ENCODE measurements around the gene LRRC10.

DNA sequence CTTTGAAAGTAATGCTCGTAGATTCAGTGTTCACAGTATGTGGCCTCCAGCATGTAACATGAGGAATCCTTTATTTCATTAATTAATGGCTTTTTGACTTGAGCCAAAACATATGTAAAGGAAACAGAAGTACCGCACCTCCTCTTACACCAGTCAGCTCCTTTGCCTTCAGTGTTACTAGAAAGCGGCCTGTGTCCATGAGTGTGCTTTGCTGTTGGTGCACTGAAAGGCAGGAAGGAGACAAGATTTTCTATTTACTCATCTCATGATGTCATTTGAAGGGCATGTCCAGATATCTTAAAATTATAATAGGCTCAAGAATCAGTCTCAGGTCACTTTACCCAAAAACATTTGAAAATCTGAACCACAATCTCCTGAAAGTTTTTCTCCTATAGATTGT lies 35.4 kb downstream of the LRRC10 start:
- TF ChIP-seq, protein P1, sequence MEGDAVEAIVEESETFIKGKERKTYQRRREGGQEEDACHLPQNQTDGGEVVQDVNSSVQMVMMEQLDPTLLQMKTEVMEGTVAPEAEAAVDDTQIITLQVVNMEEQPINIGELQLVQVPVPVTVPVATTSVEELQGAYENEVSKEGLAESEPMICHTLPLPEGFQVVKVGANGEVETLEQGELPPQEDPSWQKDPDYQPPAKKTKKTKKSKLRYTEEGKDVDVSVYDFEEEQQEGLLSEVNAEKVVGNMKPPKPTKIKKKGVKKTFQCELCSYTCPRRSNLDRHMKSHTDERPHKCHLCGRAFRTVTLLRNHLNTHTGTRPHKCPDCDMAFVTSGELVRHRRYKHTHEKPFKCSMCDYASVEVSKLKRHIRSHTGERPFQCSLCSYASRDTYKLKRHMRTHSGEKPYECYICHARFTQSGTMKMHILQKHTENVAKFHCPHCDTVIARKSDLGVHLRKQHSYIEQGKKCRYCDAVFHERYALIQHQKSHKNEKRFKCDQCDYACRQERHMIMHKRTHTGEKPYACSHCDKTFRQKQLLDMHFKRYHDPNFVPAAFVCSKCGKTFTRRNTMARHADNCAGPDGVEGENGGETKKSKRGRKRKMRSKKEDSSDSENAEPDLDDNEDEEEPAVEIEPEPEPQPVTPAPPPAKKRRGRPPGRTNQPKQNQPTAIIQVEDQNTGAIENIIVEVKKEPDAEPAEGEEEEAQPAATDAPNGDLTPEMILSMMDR (tag by site-specific recombination; IDR thresholded peaks at IDR 0.05): no peak
- no peak for TF ChIP-seq KLF9 (tag by site-specific recombination; IDR thresholded peaks at IDR 0.05; ENCODE audit: low read depth)
- TF ChIP-seq, protein P2, sequence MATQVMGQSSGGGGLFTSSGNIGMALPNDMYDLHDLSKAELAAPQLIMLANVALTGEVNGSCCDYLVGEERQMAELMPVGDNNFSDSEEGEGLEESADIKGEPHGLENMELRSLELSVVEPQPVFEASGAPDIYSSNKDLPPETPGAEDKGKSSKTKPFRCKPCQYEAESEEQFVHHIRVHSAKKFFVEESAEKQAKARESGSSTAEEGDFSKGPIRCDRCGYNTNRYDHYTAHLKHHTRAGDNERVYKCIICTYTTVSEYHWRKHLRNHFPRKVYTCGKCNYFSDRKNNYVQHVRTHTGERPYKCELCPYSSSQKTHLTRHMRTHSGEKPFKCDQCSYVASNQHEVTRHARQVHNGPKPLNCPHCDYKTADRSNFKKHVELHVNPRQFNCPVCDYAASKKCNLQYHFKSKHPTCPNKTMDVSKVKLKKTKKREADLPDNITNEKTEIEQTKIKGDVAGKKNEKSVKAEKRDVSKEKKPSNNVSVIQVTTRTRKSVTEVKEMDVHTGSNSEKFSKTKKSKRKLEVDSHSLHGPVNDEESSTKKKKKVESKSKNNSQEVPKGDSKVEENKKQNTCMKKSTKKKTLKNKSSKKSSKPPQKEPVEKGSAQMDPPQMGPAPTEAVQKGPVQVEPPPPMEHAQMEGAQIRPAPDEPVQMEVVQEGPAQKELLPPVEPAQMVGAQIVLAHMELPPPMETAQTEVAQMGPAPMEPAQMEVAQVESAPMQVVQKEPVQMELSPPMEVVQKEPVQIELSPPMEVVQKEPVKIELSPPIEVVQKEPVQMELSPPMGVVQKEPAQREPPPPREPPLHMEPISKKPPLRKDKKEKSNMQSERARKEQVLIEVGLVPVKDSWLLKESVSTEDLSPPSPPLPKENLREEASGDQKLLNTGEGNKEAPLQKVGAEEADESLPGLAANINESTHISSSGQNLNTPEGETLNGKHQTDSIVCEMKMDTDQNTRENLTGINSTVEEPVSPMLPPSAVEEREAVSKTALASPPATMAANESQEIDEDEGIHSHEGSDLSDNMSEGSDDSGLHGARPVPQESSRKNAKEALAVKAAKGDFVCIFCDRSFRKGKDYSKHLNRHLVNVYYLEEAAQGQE (tag by site-specific recombination; IDR thresholded peaks at IDR 0.05): no peak
